NT2/D1 (cell line): Measurements from ENCODE around the gene TNFRSF13B.

Source experiments
- SUZ12 ChIP-seq: IDR thresholded peaks from 2 replicates; pipeline ENCODE4 v1.6.1; 2011; ENCODE audit not compliant: insufficient read length, insufficient read depth; ENCODE audit errors: extremely low read depth
- ZNF274 ChIP-seq: IDR thresholded peaks from 2 replicates; pipeline ENCODE4 v1.6.1; 2011; ENCODE audit warnings: mild to moderate bottlenecking, low read depth, low read length

- TF ChIP-seq ZNF274: no peak
- TF ChIP-seq SUZ12: no peak
Measured at GRCh38 chr17:16943032-16943352, 28.9 kb downstream of the TNFRSF13B start.
